ENCODE results near the gene STARD3. TPM values are rescaled to one million over a fixed set of nuclear protein-coding genes. Genes with fewer than 3 reads are reported as not detected.

Gene STARD3
- total RNA-seq, 1 experiment from 2014 or later, result 55.5 TPM

DNA sequence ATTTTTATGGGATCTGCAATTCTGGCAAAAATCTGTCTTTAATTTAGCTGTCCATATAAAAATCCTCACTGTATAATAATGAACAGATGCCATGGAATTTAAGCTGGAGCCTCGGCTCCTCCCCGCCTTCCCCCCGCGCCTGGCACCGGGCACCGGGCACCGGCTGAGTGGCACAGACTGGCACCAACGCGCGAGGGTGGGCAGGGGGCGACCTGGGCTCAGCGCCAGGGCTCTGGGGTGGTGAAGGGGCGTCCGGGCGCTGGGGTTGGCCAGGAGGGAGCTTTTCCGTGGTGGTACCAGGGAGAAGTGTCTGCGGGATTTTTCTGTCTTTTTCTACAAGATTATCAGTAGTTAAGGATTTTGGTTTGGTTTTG lies 38.3 kb upstream of the STARD3 start:
- no peak overlapping the region for H3K4me3 ChIP-seq (ENCODE audit: low read depth, low read length)
- CTCF ChIA-PET, result no interaction called here

DNA sequence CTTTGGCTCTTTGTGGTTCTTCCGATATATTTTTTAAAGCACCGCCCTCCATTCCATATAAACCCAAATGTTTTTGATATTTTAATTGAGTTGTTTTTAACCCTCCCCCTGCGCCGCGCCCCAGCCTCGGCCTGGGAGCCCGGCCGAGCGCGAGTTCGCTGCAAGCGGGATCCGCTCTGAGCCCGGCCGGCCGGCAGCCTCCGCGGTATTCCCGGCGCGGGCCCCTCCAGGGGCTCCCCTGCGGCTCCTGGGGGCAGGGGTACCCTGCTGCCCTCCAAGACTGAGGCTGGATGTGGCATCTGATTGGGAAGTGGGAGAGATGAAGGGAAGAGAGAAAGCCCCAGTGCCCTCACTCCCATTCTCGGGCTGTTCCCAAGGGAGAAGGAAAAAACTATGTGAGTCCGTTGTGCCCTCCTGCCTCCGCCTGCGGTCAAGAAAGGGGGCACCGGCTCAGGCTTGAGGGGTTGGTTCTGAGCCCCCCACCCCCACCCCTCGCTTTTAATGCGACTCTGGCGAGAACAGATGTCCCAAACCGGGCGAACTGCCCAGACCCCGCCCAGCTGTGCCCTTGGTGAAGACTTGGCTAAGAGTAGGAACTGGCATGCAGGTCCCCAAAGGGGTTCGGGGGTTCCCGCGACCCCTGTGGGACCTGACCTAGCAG lies 37.8 kb upstream of the STARD3 start:
- BruUV-seq (replicated peaks), result no TSS peak
- Histone ChIP-seq H3K4me3 (ENCODE audit: low read depth, low read length) (no peak overlapping the region), H3K27me3 (replicated peaks; ENCODE audit: control insufficient read depth, insufficient read depth, low read length) (peaks cover 11% of the 10 kb centered on the region), H3K4me1 (no peaks in the 10 kb centered on the region; the same call in 1 of the 2 replicates), H3K36me3 (ENCODE audit: control insufficient read depth, insufficient read depth, low read length) (no peaks in the 10 kb centered on the region), H3K9me3 (no peaks in the 10 kb centered on the region)
- H3K36me3 Mint-ChIP-seq (ENCODE audit: insufficient read depth, unreplicated experiment), result no peaks in the 10 kb centered on the region
- no peak overlapping the region for H3K27ac Mint-ChIP-seq (ENCODE audit: unreplicated experiment)
- H3K4me3 Mint-ChIP-seq (ENCODE audit: unreplicated experiment), result no peak overlapping the region
- no peak for DNase-seq
- intact Hi-C loops (cut with micrococcal nuclease; ENCODE audit: unreplicated experiment), result no loop called here
- ChIA-PET POLR2A (no interaction called here), CTCF (interaction anchor here (1.1 kb wide), 1 partner anchor 23 kb away, joined by 3 read pairs; no protein-coding TSS in a partner anchor)
- peaks cover 61% of the 10 kb centered on the region for H3K27me3 Mint-ChIP-seq (ENCODE audit: insufficient read depth, unreplicated experiment)
- peaks cover 7% of the 10 kb centered on the region for H3K4me1 Mint-ChIP-seq (ENCODE audit: low read depth, unreplicated experiment)
- no peaks in the 10 kb centered on the region for H3K9me3 Mint-ChIP-seq (ENCODE audit: unreplicated experiment)
- TF ChIP-seq, protein P1, sequence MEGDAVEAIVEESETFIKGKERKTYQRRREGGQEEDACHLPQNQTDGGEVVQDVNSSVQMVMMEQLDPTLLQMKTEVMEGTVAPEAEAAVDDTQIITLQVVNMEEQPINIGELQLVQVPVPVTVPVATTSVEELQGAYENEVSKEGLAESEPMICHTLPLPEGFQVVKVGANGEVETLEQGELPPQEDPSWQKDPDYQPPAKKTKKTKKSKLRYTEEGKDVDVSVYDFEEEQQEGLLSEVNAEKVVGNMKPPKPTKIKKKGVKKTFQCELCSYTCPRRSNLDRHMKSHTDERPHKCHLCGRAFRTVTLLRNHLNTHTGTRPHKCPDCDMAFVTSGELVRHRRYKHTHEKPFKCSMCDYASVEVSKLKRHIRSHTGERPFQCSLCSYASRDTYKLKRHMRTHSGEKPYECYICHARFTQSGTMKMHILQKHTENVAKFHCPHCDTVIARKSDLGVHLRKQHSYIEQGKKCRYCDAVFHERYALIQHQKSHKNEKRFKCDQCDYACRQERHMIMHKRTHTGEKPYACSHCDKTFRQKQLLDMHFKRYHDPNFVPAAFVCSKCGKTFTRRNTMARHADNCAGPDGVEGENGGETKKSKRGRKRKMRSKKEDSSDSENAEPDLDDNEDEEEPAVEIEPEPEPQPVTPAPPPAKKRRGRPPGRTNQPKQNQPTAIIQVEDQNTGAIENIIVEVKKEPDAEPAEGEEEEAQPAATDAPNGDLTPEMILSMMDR (IDR thresholded peaks at IDR 0.05; ENCODE audit: insufficient read depth in 1 of 2, low read depth in 1 of 2, low read length in 1 of 2, severe bottlenecking in 1 of 2, unreplicated experiment in 1 of 2), result no peak

More for the DNA sequence above, 38.3 kb upstream of the STARD3 start:
- POLR2A ChIA-PET, result no interaction called here
- Histone ChIP-seq H3K36me3 (ENCODE audit: control insufficient read depth, insufficient read depth, low read length) (no peaks in the 10 kb centered on the region), H3K9me3 (no peaks in the 10 kb centered on the region), H3K4me1 (no peaks in the 10 kb centered on the region; the same call in 1 of the 2 replicates), H3K27me3 (replicated peaks; ENCODE audit: control insufficient read depth, insufficient read depth, low read length) (peaks cover 10% of the 10 kb centered on the region)
- TF ChIP-seq, protein P1 (IDR thresholded peaks at IDR 0.05; ENCODE audit: insufficient read depth in 1 of 2, low read depth in 1 of 2, low read length in 1 of 2, severe bottlenecking in 1 of 2, unreplicated experiment in 1 of 2), result no peak
- DNase-seq, result no peak
- BruUV-seq (replicated peaks), result no TSS peak
- Mint-ChIP-seq H3K9me3 (ENCODE audit: unreplicated experiment) (no peaks in the 10 kb centered on the region), H3K27me3 (ENCODE audit: insufficient read depth, unreplicated experiment) (peaks cover 60% of the 10 kb centered on the region), H3K4me3 (ENCODE audit: unreplicated experiment) (no peak overlapping the region), H3K36me3 (ENCODE audit: insufficient read depth, unreplicated experiment) (no peaks in the 10 kb centered on the region), H3K4me1 (ENCODE audit: low read depth, unreplicated experiment) (peaks cover 7% of the 10 kb centered on the region), H3K27ac (ENCODE audit: unreplicated experiment) (no peak overlapping the region)
- intact Hi-C loops (cut with micrococcal nuclease; ENCODE audit: unreplicated experiment), result no loop called here

- CTCF ChIA-PET, result interaction anchor here (1.1 kb wide), 1 partner anchor 22 kb away, joined by 3 read pairs; no protein-coding TSS in a partner anchor
- BruUV-seq (replicated peaks), result no TSS peak
- POLR2A ChIA-PET, result no interaction called here
Observed at GRCh38 chr17:39599665-39600231, 37.2 kb upstream of the STARD3 start.

More at GRCh38 chr17:39599665-39600231, 37.2 kb upstream of the STARD3 start:
- no peaks in the 10 kb centered on the region for H3K9me3 Mint-ChIP-seq (ENCODE audit: unreplicated experiment)
- H3K27me3 Mint-ChIP-seq (ENCODE audit: insufficient read depth, unreplicated experiment), result peaks cover 63% of the 10 kb centered on the region
- Histone ChIP-seq H3K9me3 (no peaks in the 10 kb centered on the region), H3K4me1 (no peaks in the 10 kb centered on the region; the same call in 1 of the 2 replicates), H3K27me3 (replicated peaks; ENCODE audit: control insufficient read depth, insufficient read depth, low read length) (peaks cover 11% of the 10 kb centered on the region), H3K36me3 (ENCODE audit: control insufficient read depth, insufficient read depth, low read length) (no peaks in the 10 kb centered on the region), H3K4me3 (ENCODE audit: low read depth, low read length) (no peak overlapping the region)
- H3K4me3 Mint-ChIP-seq (ENCODE audit: unreplicated experiment), result no peak overlapping the region
- intact Hi-C loops (cut with micrococcal nuclease; ENCODE audit: unreplicated experiment), result no loop called here
- H3K27ac Mint-ChIP-seq (ENCODE audit: unreplicated experiment), result no peak overlapping the region
- H3K4me1 Mint-ChIP-seq (ENCODE audit: low read depth, unreplicated experiment), result peaks cover 7% of the 10 kb centered on the region
- no peak for DNase-seq
- no peaks in the 10 kb centered on the region for H3K36me3 Mint-ChIP-seq (ENCODE audit: insufficient read depth, unreplicated experiment)
- TF ChIP-seq, protein P1 (IDR thresholded peaks at IDR 0.05; ENCODE audit: insufficient read depth in 1 of 2, low read depth in 1 of 2, low read length in 1 of 2, severe bottlenecking in 1 of 2, unreplicated experiment in 1 of 2), result no peak

All from Caco-2 (cell line).